B cell (primary cell): ENCODE measurements around the gene ST3GAL3. TPM values are rescaled to one million over a fixed set of nuclear protein-coding genes. Genes with fewer than 3 reads are reported as not detected.

ENCODE experiments used
- ATAC-seq: fragments of 200-7000 bp; cut with Tn5 transposase; one replicate; pipeline ENCODE4 v1.10.0; 2021; ENCODE audit warnings: low read depth, mild to moderate bottlenecking, moderate number of reproducible peaks, moderate library complexity
- CTCF ChIA-PET: fragments of 350-600 bp; sonication (Branson Sonifier 250); formaldehyde crosslinking; loops from one replicate; lab custom pipeline; 2021; ENCODE audit warnings: antibody characterized with exemption, inconsistent platforms; lab: Charles Lee
- POLR2A ChIA-PET: fragments of 350-600 bp; sonication (Branson Sonifier 250); formaldehyde crosslinking; loops from one replicate; lab custom pipeline; 2021; ENCODE audit warnings: antibody characterized with exemption; lab: Charles Lee
- DNase-seq: peaks from one replicate; pipeline ENCODE4 v3.0.0; 2013
- H2AFZ ChIP-seq: 2 replicates; pipeline ENCODE4 v1.6.1; 2012; ENCODE audit warnings: mild to moderate bottlenecking, low read depth, low read length; ENCODE audit not compliant: insufficient read depth, poor library complexity, severe bottlenecking
- H3K27ac ChIP-seq, 2 donors: 1 replicate in 1 of 2; 2 replicates in 1 of 2; pipeline ENCODE4 v1.5.1; 2012 to 2013; ENCODE audit warnings: low read length in 2 of 2, mild to moderate bottlenecking in 2 of 2, moderate library complexity in 1 of 2
- H3K27me3 ChIP-seq, 4 experiments: fragments of 200-600 bp in 1 of 4; sonication (generic) in 1 of 4; replicated peaks in 1 of 4; 1 replicate in 2 of 4; 2 replicates in 2 of 4; pipeline versions ENCODE4 v1.6.1 to v1.7.0; 2013 to 2016; ENCODE audit warnings: low read length in 3 of 4, mild to moderate bottlenecking in 2 of 4, mixed read lengths in 1 of 4, moderate library complexity in 1 of 4; ENCODE audit not compliant: insufficient read depth in 4 of 4, control insufficient read depth in 3 of 4; ENCODE audit errors: control extremely low read depth in 1 of 4
- H3K36me3 ChIP-seq, 2 experiments: replicated peaks in 1 of 2; 1 replicate in 1 of 2; 2 replicates in 1 of 2; pipeline versions ENCODE4 v1.6.1 to v1.7.1; 2013; ENCODE audit warnings: low read length in 1 of 2; ENCODE audit not compliant: insufficient read depth in 2 of 2, control insufficient read depth in 1 of 2; ENCODE audit errors: control extremely low read depth in 1 of 2, extremely low read depth in 1 of 2
- H3K4me1 ChIP-seq, 2 donors: fragments of 200-600 bp in 1 of 2; sonication (generic) in 1 of 2; 1 replicate in 1 of 2; 2 replicates in 1 of 2; pipeline versions ENCODE4 v1.5.1 to v1.6.1; 2013 to 2017; ENCODE audit warnings: low read length in 2 of 2; ENCODE audit not compliant: control insufficient read depth in 2 of 2, insufficient read depth in 2 of 2
- H3K4me2 ChIP-seq: replicated peaks from 2 replicates; pipeline ENCODE3; 2012; ENCODE audit warnings: mild to moderate bottlenecking, low read depth, low read length; ENCODE audit not compliant: poor library complexity, severe bottlenecking
- H3K4me3 ChIP-seq, 5 experiments: fragments of 200-600 bp in 1 of 5; sonication (generic) in 1 of 5; 1 replicate in 3 of 5; 2 replicates in 2 of 5; pipeline versions ENCODE4 v1.5.1 to v1.7.0; 2011 to 2016; ENCODE audit warnings: low read length in 4 of 5, mild to moderate bottlenecking in 4 of 5, low read depth in 2 of 5, control low read depth in 1 of 5, moderate library complexity in 1 of 5; ENCODE audit not compliant: insufficient read depth in 1 of 5; ENCODE audit errors: control extremely low read depth in 1 of 5, extremely low read depth in 1 of 5
- H3K79me2 ChIP-seq: fragments of 200-600 bp; sonication (generic); one replicate; pipeline ENCODE4 v1.6.0; 2016; ENCODE audit warnings: low read length; ENCODE audit not compliant: control insufficient read depth, insufficient read depth
- H3K9ac ChIP-seq: fragments of 200-600 bp; sonication (generic); 2 replicates; pipeline ENCODE4 v1.6.1; 2017; ENCODE audit warnings: mild to moderate bottlenecking, low read length, moderate library complexity
- H3K9me3 ChIP-seq, 3 donors: one replicate each; pipeline versions ENCODE4 v1.6.1 to v1.7.1; 2013; ENCODE audit warnings: low read length in 2 of 3; ENCODE audit not compliant: control insufficient read depth in 2 of 3, insufficient read depth in 1 of 3; ENCODE audit errors: control extremely low read depth in 1 of 3
- H4K20me1 ChIP-seq: 2 replicates; pipeline ENCODE4 v1.6.0; 2012; ENCODE audit warnings: mild to moderate bottlenecking, low read length; ENCODE audit not compliant: insufficient read depth, control insufficient read depth, poor library complexity, severe bottlenecking
- H3K27ac Mint-ChIP-seq: one replicate; pipeline ENCODE4 v1.8.0; 2021; ENCODE audit warnings: mixed read lengths
- H3K27me3 Mint-ChIP-seq: one replicate; pipeline ENCODE4 v1.8.0; 2021; ENCODE audit warnings: mixed read lengths
- H3K4me1 Mint-ChIP-seq: one replicate; pipeline ENCODE4 v1.8.0; 2021; ENCODE audit warnings: mixed read lengths
- H3K4me3 Mint-ChIP-seq: one replicate; pipeline ENCODE4 v1.8.0; 2021; ENCODE audit warnings: mixed read lengths
- H3K9me3 Mint-ChIP-seq: one replicate; pipeline ENCODE4 v1.8.0; 2022; ENCODE audit warnings: mixed read lengths; ENCODE audit not compliant: insufficient read depth
- CTCF ChIP-seq: fragments of 200-600 bp; IDR thresholded peaks from one replicate; pipeline ENCODE4 v1.8.0; 2022; ENCODE audit warnings: antibody characterized with exemption, mild to moderate bottlenecking
- EZH2 ChIP-seq: IDR thresholded peaks from 2 replicates; pipeline ENCODE4 v1.6.1; 2012; ENCODE audit warnings: borderline replicate concordance, low read depth, mild to moderate bottlenecking, moderate library complexity, low read length; ENCODE audit not compliant: insufficient read depth, poor library complexity, severe bottlenecking
- WGBS: methylation state at CpG from one replicate; pipeline ENCODE4 v1.1.5; 2013; ENCODE audit warnings: missing lambda C conversion rate; ENCODE audit not compliant: insufficient coverage; 5-methylcytosine and 5-hydroxymethylcytosine counted together
- intact Hi-C: fragments of 100-400 bp; cut with micrococcal nuclease; formaldehyde crosslinking; loops from one replicate; pipeline ENCODE4 v1.10.0; 2022
- polyA plus RNA-seq: library from polyadenylated mRNA; depleted of rRNA; stranded (reverse); fragments of >200 nt; gene quantifications from 2 replicates; pipeline ENCODE4 v1.2.3, GENCODE V29; 2012
- total RNA-seq, 2 donors: library from RNA; stranded (reverse); fragments of 120-200 nt in 1 of 2; gene quantifications; 1 replicate in 1 of 2; 2 replicates in 1 of 2; pipeline versions ENCODE4 v1.2.3 to v1.2.4, GENCODE V29; 2013 to 2022

Gene ST3GAL3
- total and polyA plus RNA-seq, 2 donors (not counting 1 experiment from before 2014, with no cell fraction given): 16.8 to 31.4 TPM

GRCh38 chr1:43963890-43964289 lies 256.6 kb downstream of the ST3GAL3 start:
- H3K27ac ChIP-seq: no peak overlapping the region
- POLR2A ChIA-PET: no interaction called here
- CTCF ChIA-PET: interaction anchor here (0.9 kb wide), 1 partner anchor 9 kb away, joined by 3 read pairs; no protein-coding TSS in a partner anchor
- H3K4me1 ChIP-seq: no peaks in the 10 kb centered on the region
- no peak for DNase-seq
- no peak overlapping the region for H2AFZ ChIP-seq
- no peaks in the 10 kb centered on the region for H3K27me3 ChIP-seq
- no peak overlapping the region for H3K4me3 ChIP-seq
- Mint-ChIP-seq H3K27me3 (no peaks in the 10 kb centered on the region), H3K4me3 (no peak overlapping the region), H3K4me1 (no peaks in the 10 kb centered on the region), H3K27ac (no peak overlapping the region), H3K9me3 (no peaks in the 10 kb centered on the region)
- intact Hi-C loops: no loop called here
- WGBS: 87% methylated on average over 3 of the region's 5 CpGs
- H3K79me2 ChIP-seq: no peaks in the 10 kb centered on the region
- H3K9ac ChIP-seq: no peak overlapping the region
- no peaks in the 10 kb centered on the region for H3K9me3 ChIP-seq
- no peaks in the 10 kb centered on the region for H4K20me1 ChIP-seq
- peaks cover 0 to 5% of the 10 kb centered on the region in 2 experiments for H3K36me3 ChIP-seq
- TF ChIP-seq CTCF (no peak), EZH2 (no peak)
- no peak overlapping the region for H3K4me2 ChIP-seq
- ATAC-seq: no peak

GRCh38 chr1:43965316-43965715 lies 258.0 kb downstream of the ST3GAL3 start:
- H3K27me3 Mint-ChIP-seq: no peaks in the 10 kb centered on the region
- no peak for ATAC-seq
- Histone ChIP-seq H3K27ac (no peak overlapping the region), H3K79me2 (peaks cover 3% of the 10 kb centered on the region), H3K4me2 (no peak overlapping the region), H3K4me1 (peaks cover 6 to 9% of the 10 kb centered on the region in 2 donors), H2AFZ (no peak overlapping the region), H3K4me3 (no peak overlapping the region), H3K9ac (no peak overlapping the region), H4K20me1 (peaks cover 3% of the 10 kb centered on the region), H3K36me3 (peaks cover 0 to 3% of the 10 kb centered on the region in 2 experiments), H3K9me3 (no peaks in the 10 kb centered on the region), H3K27me3 (no peaks in the 10 kb centered on the region)
- TF ChIP-seq CTCF: no peak
- TF ChIP-seq EZH2: no peak
- 98% methylated on average over 3 of the region's 3 CpGs for WGBS
- no peaks in the 10 kb centered on the region for H3K9me3 Mint-ChIP-seq
- DNase-seq: no peak
- ChIA-PET CTCF (no interaction called here), POLR2A (no interaction called here)
- peaks cover 11% of the 10 kb centered on the region for H3K4me1 Mint-ChIP-seq
- H3K4me3 Mint-ChIP-seq: no peak overlapping the region
- H3K27ac Mint-ChIP-seq: no peak overlapping the region
- intact Hi-C loops: no loop called here
